SU-DHL-6 (cell line): ENCODE data around the gene ZNF148.

Experiments used
- H2AFZ ChIP-seq: fragments of 200-600 bp; sonication (generic); 2 replicates; pipeline ENCODE4 v1.6.1; 2014; ENCODE audit warnings: low read depth, mild to moderate bottlenecking, moderate library complexity, mixed read lengths, antibody characterized with exemption, low read length; ENCODE audit not compliant: severe bottlenecking
- H3F3A ChIP-seq: fragments of 200-600 bp; shearing (Covaris generic); 2 replicates; pipeline ENCODE4 v1.6.0; 2016; ENCODE audit warnings: antibody characterized with exemption, mild to moderate bottlenecking; ENCODE audit not compliant: insufficient read depth
- H3K27ac ChIP-seq: fragments of 200-600 bp; sonication (generic); 2 replicates; pipeline ENCODE4 v1.5.1; 2016; ENCODE audit warnings: low read depth, mild to moderate bottlenecking, low read length, moderate library complexity, mixed read lengths
- H3K27me3 ChIP-seq: fragments of 200-600 bp; sonication (generic), shearing (Covaris generic); 2 replicates; pipeline ENCODE4 v1.6.0; 2014; ENCODE audit warnings: mild to moderate bottlenecking, low read length
- H3K36me3 ChIP-seq: fragments of 200-600 bp; sonication (generic); 2 replicates; pipeline ENCODE4 v1.6.1; 2014; ENCODE audit warnings: mild to moderate bottlenecking, low read length, mixed read lengths
- H3K4me2 ChIP-seq: fragments of 300-600, 200-600 bp; shearing (Covaris generic), sonication (generic); 2 replicates; pipeline ENCODE4 v1.6.0; 2014; ENCODE audit warnings: low read length, low read depth, mild to moderate bottlenecking; ENCODE audit not compliant: poor library complexity, severe bottlenecking
- H3K4me3 ChIP-seq: fragments of 200-600 bp; sonication (generic); 2 replicates; pipeline ENCODE4 v1.5.1; 2014; ENCODE audit warnings: antibody characterized with exemption, low read length, mild to moderate bottlenecking, mixed read lengths; ENCODE audit not compliant: insufficient read depth, poor library complexity, severe bottlenecking
- H3K79me2 ChIP-seq: fragments of 200-600 bp; sonication (generic); 2 replicates; pipeline ENCODE4 v1.6.1; 2014; ENCODE audit warnings: mild to moderate bottlenecking, low read length, moderate library complexity; ENCODE audit not compliant: insufficient read depth
- H3K9ac ChIP-seq: fragments of 200-600 bp; sonication (generic); 2 replicates; pipeline ENCODE4 v1.7.0; 2014; ENCODE audit warnings: mild to moderate bottlenecking, low read length
- H3K9me2 ChIP-seq: fragments of 200-600 bp; sonication (generic); replicated peaks from 2 replicates; pipeline ENCODE4 v1.6.1; 2014; ENCODE audit warnings: low read length; ENCODE audit not compliant: insufficient read depth
- H3K9me3 ChIP-seq: fragments of 200-600 bp; sonication (generic); 2 replicates; pipeline ENCODE4 v1.6.1; 2014; ENCODE audit warnings: low read length, mixed read lengths; ENCODE audit not compliant: insufficient read depth
- H4K20me1 ChIP-seq: fragments of 200-600 bp; sonication (generic); 2 replicates; pipeline ENCODE4 v1.6.1; 2014; ENCODE audit warnings: low read depth, mild to moderate bottlenecking, antibody characterized with exemption, low read length, moderate library complexity, mixed read lengths
- CTCF ChIP-seq: fragments of 200-600 bp; sonication (generic); IDR thresholded peaks from one replicate; pipeline ENCODE4 v1.5.1; 2017; ENCODE audit warnings: antibody characterized with exemption, mild to moderate bottlenecking, low read length, moderate library complexity; ENCODE audit not compliant: insufficient read depth, poor library complexity, severe bottlenecking
- EZH2phosphoT487 ChIP-seq: fragments of 200-600 bp; sonication (generic), shearing (Covaris generic); conservative IDR thresholded peaks from 2 replicates; pipeline ENCODE4 v1.6.1; 2018; ENCODE audit warnings: mild to moderate bottlenecking, antibody characterized with exemption, low read length, moderate library complexity, mixed read lengths

The ZNF148 gene

GRCh38 chr3:125220727-125221429 lies 154.2 kb downstream of the ZNF148 start:
- Histone ChIP-seq H3K4me3 (no peak overlapping the region), H3K9me3 (no peaks in the 10 kb centered on the region), H3K36me3 (no peaks in the 10 kb centered on the region), H3K9me2 (no peaks in the 10 kb centered on the region), H3F3A (no peaks in the 10 kb centered on the region), H3K27me3 (no peaks in the 10 kb centered on the region), H3K4me2 (no peak overlapping the region), H3K27ac (no peak overlapping the region), H3K79me2 (no peaks in the 10 kb centered on the region), H2AFZ (no peak overlapping the region), H3K9ac (no peak overlapping the region), H4K20me1 (no peaks in the 10 kb centered on the region)
- TF ChIP-seq EZH2phosphoT487: no peak
- TF ChIP-seq CTCF: no peak

DNA sequence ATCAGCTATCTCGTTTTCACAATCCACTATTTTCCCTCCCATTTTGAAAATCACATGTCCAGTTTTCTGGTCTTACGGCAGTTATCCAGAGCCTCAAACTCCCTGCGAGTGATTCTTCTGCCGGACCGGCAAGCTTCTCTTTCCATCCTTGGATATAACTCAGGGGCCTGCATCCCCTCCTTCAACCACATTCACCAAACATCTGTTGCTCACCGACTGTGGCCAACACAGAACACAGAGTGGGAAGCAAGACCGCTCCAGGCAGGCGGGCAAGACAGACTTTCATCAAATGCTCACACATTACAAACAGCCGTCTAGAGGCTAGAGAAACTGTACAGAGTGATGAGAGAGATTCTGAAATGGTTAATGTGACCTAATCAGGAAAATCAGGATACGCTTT lies 154.9 kb downstream of the ZNF148 start:
- no peaks in the 10 kb centered on the region for H3F3A ChIP-seq
- no peaks in the 10 kb centered on the region for H3K36me3 ChIP-seq
- no peak overlapping the region for H3K27ac ChIP-seq
- H2AFZ ChIP-seq: no peak overlapping the region
- H3K9me2 ChIP-seq: no peaks in the 10 kb centered on the region
- no peak for TF ChIP-seq CTCF
- TF ChIP-seq EZH2phosphoT487: no peak
- H4K20me1 ChIP-seq: no peaks in the 10 kb centered on the region
- no peak overlapping the region for H3K9ac ChIP-seq
- H3K79me2 ChIP-seq: no peaks in the 10 kb centered on the region
- H3K4me3 ChIP-seq: no peak overlapping the region
- H3K27me3 ChIP-seq: no peaks in the 10 kb centered on the region
- no peak overlapping the region for H3K4me2 ChIP-seq
- no peaks in the 10 kb centered on the region for H3K9me3 ChIP-seq

- TF ChIP-seq EZH2phosphoT487 (no peak), CTCF (no peak)
- no peak overlapping the region for H3K4me3 ChIP-seq
- H3F3A ChIP-seq: no peaks in the 10 kb centered on the region
- no peak overlapping the region for H2AFZ ChIP-seq
- H3K36me3 ChIP-seq: no peaks in the 10 kb centered on the region
- H3K4me2 ChIP-seq: no peak overlapping the region
- no peaks in the 10 kb centered on the region for H3K79me2 ChIP-seq
- H3K9ac ChIP-seq: no peak overlapping the region
- no peaks in the 10 kb centered on the region for H3K9me3 ChIP-seq
- H3K9me2 ChIP-seq: no peaks in the 10 kb centered on the region
- H3K27ac ChIP-seq: no peak overlapping the region
- H3K27me3 ChIP-seq: no peaks in the 10 kb centered on the region
- H4K20me1 ChIP-seq: no peaks in the 10 kb centered on the region
Measured at GRCh38 chr3:125219261-125219701, 155.8 kb downstream of the ZNF148 start.
